Measurements from ENCODE around the gene OR10G2. TPM values are rescaled to one million over a fixed set of nuclear protein-coding genes. Genes with fewer than 3 reads are reported as not detected.

Gene OR10G2, protein sequence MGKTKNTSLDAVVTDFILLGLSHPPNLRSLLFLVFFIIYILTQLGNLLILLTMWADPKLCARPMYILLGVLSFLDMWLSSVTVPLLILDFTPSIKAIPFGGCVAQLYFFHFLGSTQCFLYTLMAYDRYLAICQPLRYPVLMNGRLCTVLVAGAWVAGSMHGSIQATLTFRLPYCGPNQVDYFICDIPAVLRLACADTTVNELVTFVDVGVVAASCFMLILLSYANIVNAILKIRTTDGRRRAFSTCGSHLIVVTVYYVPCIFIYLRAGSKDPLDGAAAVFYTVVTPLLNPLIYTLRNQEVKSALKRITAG
- total RNA-seq, result not detected

DNA sequence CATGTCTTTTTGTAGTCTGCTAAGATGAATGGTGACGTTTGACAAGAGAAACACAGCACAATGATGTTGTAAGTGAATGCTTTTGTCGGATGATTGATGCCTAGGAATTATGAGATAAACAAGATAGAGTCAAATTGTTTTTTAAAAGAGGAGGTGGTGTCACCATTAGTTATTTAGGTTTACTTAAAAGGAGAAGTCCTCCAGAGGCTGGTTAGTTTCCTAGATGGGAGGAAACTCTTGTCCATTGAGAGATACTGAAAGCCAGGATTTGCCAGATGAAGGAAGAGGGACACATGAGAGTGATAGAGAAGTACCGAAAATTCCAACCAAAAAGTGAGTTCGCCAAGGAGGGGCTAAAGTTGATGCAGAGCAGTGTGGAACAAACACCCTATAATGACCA, at the start of gene OR10G2:
OR10G2 (minus strand) TSS at position 101 of the 400 bp plus-strand sequence; CDS start at position 3, 98 bp downstream.
- DNase-seq (ENCODE audit: low spot score), result no peak
- Histone ChIP-seq H3K36me3 (no peaks in the 10 kb centered on the region), H3K4me3 (no peak within 1 kb of the TSS), H3K27me3 (no peaks in the 10 kb centered on the region), H3K27ac (no peak within 1 kb of the TSS), H3K9me3 (peaks cover 0 to 3% of the 10 kb centered on the region in 2 donors), H3K4me1 (no peaks in the 10 kb centered on the region)
- TF ChIP-seq, protein P1, sequence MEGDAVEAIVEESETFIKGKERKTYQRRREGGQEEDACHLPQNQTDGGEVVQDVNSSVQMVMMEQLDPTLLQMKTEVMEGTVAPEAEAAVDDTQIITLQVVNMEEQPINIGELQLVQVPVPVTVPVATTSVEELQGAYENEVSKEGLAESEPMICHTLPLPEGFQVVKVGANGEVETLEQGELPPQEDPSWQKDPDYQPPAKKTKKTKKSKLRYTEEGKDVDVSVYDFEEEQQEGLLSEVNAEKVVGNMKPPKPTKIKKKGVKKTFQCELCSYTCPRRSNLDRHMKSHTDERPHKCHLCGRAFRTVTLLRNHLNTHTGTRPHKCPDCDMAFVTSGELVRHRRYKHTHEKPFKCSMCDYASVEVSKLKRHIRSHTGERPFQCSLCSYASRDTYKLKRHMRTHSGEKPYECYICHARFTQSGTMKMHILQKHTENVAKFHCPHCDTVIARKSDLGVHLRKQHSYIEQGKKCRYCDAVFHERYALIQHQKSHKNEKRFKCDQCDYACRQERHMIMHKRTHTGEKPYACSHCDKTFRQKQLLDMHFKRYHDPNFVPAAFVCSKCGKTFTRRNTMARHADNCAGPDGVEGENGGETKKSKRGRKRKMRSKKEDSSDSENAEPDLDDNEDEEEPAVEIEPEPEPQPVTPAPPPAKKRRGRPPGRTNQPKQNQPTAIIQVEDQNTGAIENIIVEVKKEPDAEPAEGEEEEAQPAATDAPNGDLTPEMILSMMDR (IDR thresholded peaks at IDR 0.05), result no peak

DNA sequence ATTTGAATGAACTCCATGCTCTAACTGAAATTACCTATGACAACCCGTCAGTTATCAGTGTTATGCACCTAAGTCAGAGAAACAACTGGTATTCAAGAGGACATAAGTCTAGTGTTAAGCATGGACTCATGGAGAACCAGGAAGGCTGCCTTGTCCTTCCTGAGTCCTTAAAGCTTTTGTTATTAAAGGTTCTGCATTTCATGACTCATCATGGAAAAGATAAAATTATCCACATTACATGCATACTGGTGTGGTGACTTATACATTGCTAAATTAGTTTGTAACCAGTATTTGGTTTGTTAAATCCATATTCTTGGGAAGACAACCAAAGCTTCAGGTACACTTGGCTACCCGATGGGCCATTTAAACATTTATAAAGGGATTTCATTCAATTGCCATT, 45.3 kb upstream of the OR10G2 start:
- Histone ChIP-seq H3K9me3 (peaks cover 0 to 9% of the 10 kb centered on the region in 2 donors), H3K4me3 (no peak overlapping the region), H3K27me3 (no peaks in the 10 kb centered on the region), H3K36me3 (no peaks in the 10 kb centered on the region), H3K4me1 (no peaks in the 10 kb centered on the region), H3K27ac (no peak overlapping the region)
- TF ChIP-seq, protein P1 (IDR thresholded peaks at IDR 0.05), result no peak
- no peak for DNase-seq (ENCODE audit: low spot score)

DNA sequence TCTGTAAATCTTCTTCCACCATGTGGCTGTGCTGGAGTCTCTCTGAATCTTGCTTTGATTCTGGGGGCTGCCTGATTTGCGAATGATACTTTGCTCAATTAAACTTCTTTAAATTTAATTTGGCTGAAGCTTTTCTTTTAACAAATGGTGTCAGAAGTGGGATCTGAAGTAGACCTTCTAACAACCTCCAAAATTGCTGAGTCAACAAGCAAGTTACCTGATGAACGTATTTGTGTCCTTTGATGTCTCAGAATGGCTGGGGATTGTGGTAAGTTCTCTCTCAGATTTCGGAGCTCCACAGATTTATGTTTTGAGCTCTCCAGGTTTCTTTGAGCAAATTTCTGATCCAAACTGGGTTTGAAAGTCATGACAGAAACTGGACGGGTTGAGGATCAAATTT, 40.8 kb upstream of the OR10G2 start:
- Histone ChIP-seq H3K27ac (no peak overlapping the region), H3K27me3 (no peaks in the 10 kb centered on the region), H3K36me3 (no peaks in the 10 kb centered on the region), H3K9me3 (peaks cover 0 to 9% of the 10 kb centered on the region in 2 donors), H3K4me1 (no peaks in the 10 kb centered on the region), H3K4me3 (no peak overlapping the region)
- TF ChIP-seq, protein P1 (IDR thresholded peaks at IDR 0.05), result no peak
- no peak for DNase-seq (ENCODE audit: low spot score)

DNA sequence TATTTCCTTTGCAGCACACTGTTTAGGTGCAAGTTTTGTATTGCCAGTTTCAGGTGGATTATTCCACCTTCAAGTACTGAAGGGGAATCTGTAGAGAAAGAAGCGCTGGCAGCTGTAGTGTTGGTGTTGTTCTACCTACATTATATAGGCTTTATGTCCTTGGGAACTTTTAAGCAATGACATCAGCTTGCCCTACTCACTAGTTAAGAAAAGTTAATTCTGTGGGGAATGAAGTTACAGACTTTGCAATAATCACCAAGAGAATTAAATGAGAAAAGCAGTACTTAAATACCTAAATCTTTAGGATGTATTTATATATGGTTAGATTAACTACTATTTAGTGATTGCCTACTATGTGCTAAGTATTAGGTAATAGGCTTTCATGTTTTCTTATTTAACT, 39.0 kb upstream of the OR10G2 start, which contains the start of gene OR4E1:
OR4E1 (minus strand) TSS at position 101 of the 400 bp plus-strand sequence. CDS start 2,883 bp downstream, outside the sequence.
- TF ChIP-seq, protein P1 (IDR thresholded peaks at IDR 0.05), result no peak
- no peak within 1 kb of the TSS for H3K27ac ChIP-seq
- no peak for DNase-seq (ENCODE audit: low spot score)
- H3K9me3 ChIP-seq, result peaks cover 0 to 9% of the 10 kb centered on the region in 2 donors
- no peaks in the 10 kb centered on the region for H3K36me3 ChIP-seq
- no peaks in the 10 kb centered on the region for H3K27me3 ChIP-seq
- no peak within 1 kb of the TSS for H3K4me3 ChIP-seq
- no peaks in the 10 kb centered on the region for H3K4me1 ChIP-seq

DNA sequence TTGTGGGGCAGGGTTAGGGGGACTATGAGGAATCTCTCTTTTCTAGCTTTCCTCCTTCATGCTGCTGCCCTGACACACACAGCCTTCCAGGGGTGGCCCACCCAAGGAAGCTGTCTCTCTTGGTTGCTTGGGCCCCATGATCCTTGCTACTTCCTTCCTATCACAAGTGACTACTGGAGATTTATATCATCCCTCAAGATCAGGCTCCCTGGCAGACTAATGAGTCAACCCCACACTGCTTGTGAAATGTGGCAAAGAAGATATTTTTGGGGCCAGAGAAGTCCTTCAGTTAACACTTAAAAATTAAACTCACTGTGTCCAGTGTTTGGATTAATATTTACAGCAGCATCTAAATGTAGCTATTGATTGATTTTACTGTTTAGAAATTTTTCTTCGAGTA, 37.4 kb upstream of the OR10G2 start:
- H3K4me3 ChIP-seq, result no peak overlapping the region
- no peak overlapping the region for H3K27ac ChIP-seq
- no peaks in the 10 kb centered on the region for H3K4me1 ChIP-seq
- H3K27me3 ChIP-seq, result no peaks in the 10 kb centered on the region
- no peaks in the 10 kb centered on the region for H3K36me3 ChIP-seq
- TF ChIP-seq, protein P1 (IDR thresholded peaks at IDR 0.05), result no peak
- no peak for DNase-seq (ENCODE audit: low spot score)
- peaks cover 0 to 9% of the 10 kb centered on the region in 2 donors for H3K9me3 ChIP-seq
